GM12892 (cell line): ENCODE results near the gene RAD23A.

ENCODE experiments used
- POLR2A ChIP-seq: IDR thresholded peaks from 2 replicates; pipeline ENCODE4 v1.6.1; 2011; ENCODE audit warnings: low read depth, low read length, control low read depth
- POLR2AphosphoS5 ChIP-seq: IDR thresholded peaks from 2 replicates; pipeline ENCODE4 v1.6.1; 2011; ENCODE audit warnings: low read depth, low read length, control low read depth
- TAF1 ChIP-seq: IDR thresholded peaks from 2 replicates; pipeline ENCODE4 v1.6.1; 2011; ENCODE audit warnings: low read depth, mild to moderate bottlenecking, control low read depth, low read length, borderline replicate concordance

GRCh38 chr19:12970070-12970820 lies 24.6 kb downstream of the RAD23A start:
- TF ChIP-seq POLR2AphosphoS5, result no peak
- no peak for TF ChIP-seq POLR2A
- no peak for TF ChIP-seq TAF1
